ENCODE measurements around the gene ARPC2.

- TF ChIP-seq EP300 (IDR thresholded peaks at IDR 0.05) (no peak), POLR2AphosphoS5 (IDR thresholded peaks at IDR 0.05) (no peak), CTCF (IDR thresholded peaks at IDR 0.05) (no peak)
These were observed 2.9 kb upstream of the ARPC2 start for GRCh38 chr2:218214116-218214515.

All from stomach (tissue), 4 donors.